K562 (cell line): ENCODE results near the gene CIAO3. TPM values are rescaled to one million over a fixed set of nuclear protein-coding genes. Genes with fewer than 3 reads are reported as not detected.

Experiments
- CEBPB ChIP-seq: fragments of 450-650 bp; IDR thresholded peaks from 2 replicates; pipeline ENCODE4 v1.6.1; 2016; ENCODE audit warnings: missing genetic modification characterization, missing compliant biosample characterization
- ERF ChIP-seq: fragments of 450-650 bp; formaldehyde crosslinking; IDR thresholded peaks from 2 replicates; pipeline ENCODE4 v1.4.0; 2020; ENCODE audit warnings: mild to moderate bottlenecking, mixed read lengths
- HOXB6 ChIP-seq: fragments of 250-450 bp; sonication (Bioruptor Pico); IDR thresholded peaks from 2 replicates; pipeline ENCODE4 v1.5.1; 2022; ENCODE audit warnings: mild to moderate bottlenecking, borderline replicate concordance
- MEF2D ChIP-seq: conservative IDR thresholded peaks from 2 replicates; pipeline ENCODE4 v1.6.1; 2016; ENCODE audit warnings: low read depth, missing genetic modification characterization, missing compliant biosample characterization
- PBX2 ChIP-seq, 2 experiments: IDR thresholded peaks in 1 of 2; conservative IDR thresholded peaks in 1 of 2; 2 replicates each; pipeline ENCODE4 v1.6.1; 2016; ENCODE audit warnings: low read depth in 2 of 2, mild to moderate bottlenecking in 1 of 2, missing compliant biosample characterization in 1 of 2, missing genetic modification characterization in 1 of 2, moderate library complexity in 1 of 2
- POLR3G ChIP-seq: IDR thresholded peaks from 2 replicates; pipeline ENCODE4 v1.6.1; 2011; ENCODE audit not compliant: insufficient read length, insufficient replicate concordance; ENCODE audit errors: extremely low read depth
- RFX1 ChIP-seq: fragments of 450-650 bp; IDR thresholded peaks from 2 replicates; pipeline ENCODE4 v1.6.1; 2016; ENCODE audit warnings: mild to moderate bottlenecking, moderate library complexity
- SP1 ChIP-seq: sonication (generic); formaldehyde crosslinking; IDR thresholded peaks from 2 replicates; pipeline ENCODE4 v1.8.1; 2022; ENCODE audit warnings: mild to moderate bottlenecking, missing genetic modification reagents
- SREBF2 ChIP-seq: sonication (generic); formaldehyde crosslinking; IDR thresholded peaks from 2 replicates; pipeline ENCODE4 v1.4.0; 2020; ENCODE audit warnings: mild to moderate bottlenecking, missing genetic modification reagents
- TRIM24 ChIP-seq, 2 experiments: fragments of 450-650 bp; IDR thresholded peaks; 2 replicates each; pipeline ENCODE4 v1.6.1; 2016
- VEZF1 ChIP-seq: fragments of 200-800 bp; sonication (Bioruptor generic); IDR thresholded peaks from 2 replicates; pipeline ENCODE4 v1.6.1; 2017; ENCODE audit warnings: missing genetic modification characterization, missing compliant biosample characterization
- ZBTB7A ChIP-seq: IDR thresholded peaks from 2 replicates; pipeline ENCODE4 v1.6.1; 2011; ENCODE audit warnings: low read depth, mild to moderate bottlenecking, low read length, moderate library complexity, borderline replicate concordance; ENCODE audit not compliant: control insufficient read depth
- ZKSCAN1 ChIP-seq: fragments of 150-350 bp; IDR thresholded peaks from 2 replicates; pipeline ENCODE4 v1.6.1; 2016; ENCODE audit warnings: low read depth, low read length
- ZNF24 ChIP-seq: fragments of 450-650 bp; IDR thresholded peaks from 2 replicates; pipeline ENCODE4 v1.6.1; 2016
- ZNF717 ChIP-seq: fragments of 250-450 bp; sonication (Bioruptor Pico); IDR thresholded peaks from 2 replicates; pipeline ENCODE4 v1.5.0; 2021
- polyA plus RNA-seq, 8 experiments: library from polyadenylated mRNA; depleted of rRNA in 4 of 8; stranded (reverse) in 5 of 8; unstranded in 3 of 8; fragments of >200 nt; fragmentation: Nextera tagmentation in 2 of 8; fragmentation: Illumina TruSeq in 1 of 8; extraction: Ambion mirVana in 2 of 8; extraction: Trizol in 1 of 8; gene quantifications; 2 replicates each; pipeline versions ENCODE4 v1.2.1 to v1.2.3, GENCODE V29; 2011 to 2014; ENCODE audit warnings: inconsistent platforms in 1 of 8, missing spikeins in 1 of 8
- total RNA-seq, 7 experiments: library from RNA; depleted of rRNA in 6 of 7; stranded (reverse); fragments of >200 nt in 6 of 7; fragmentation: Illumina TruSeq in 2 of 7; extraction: Trizol in 2 of 7; gene quantifications; 2 replicates each; pipeline versions ENCODE4 v1.2.1 to v1.2.3, GENCODE V29; 2011 to 2021; ENCODE audit warnings: low replicate concordance in 1 of 7
- TF ChIP-seq, protein P1 (sequence below): fragments of 250-450 bp; sonication (Bioruptor Pico); IDR thresholded peaks from 2 replicates; pipeline ENCODE4 v1.5.1; 2021; ENCODE audit warnings: mild to moderate bottlenecking
- TF ChIP-seq, protein P2 (sequence below): IDR thresholded peaks from 3 replicates; pipeline ENCODE4 v1.6.1; 2011; ENCODE audit warnings: borderline replicate concordance, mild to moderate bottlenecking; ENCODE audit not compliant: insufficient read length, insufficient read depth
- TF ChIP-seq, protein P3 (sequence below): sonication (generic); formaldehyde crosslinking; IDR thresholded peaks from 2 replicates; pipeline ENCODE4 v1.8.0; 2022; ENCODE audit warnings: missing genetic modification reagents, mild to moderate bottlenecking, borderline replicate concordance

CIAO3 gene
- total and polyA plus RNA-seq, 9 of the 15 experiments (the other 6 are each of a cell fraction or from before 2014, with no cell fraction given) = 2.2 to 35.6 (median 18.7) TPM

- TF ChIP-seq, protein P1, sequence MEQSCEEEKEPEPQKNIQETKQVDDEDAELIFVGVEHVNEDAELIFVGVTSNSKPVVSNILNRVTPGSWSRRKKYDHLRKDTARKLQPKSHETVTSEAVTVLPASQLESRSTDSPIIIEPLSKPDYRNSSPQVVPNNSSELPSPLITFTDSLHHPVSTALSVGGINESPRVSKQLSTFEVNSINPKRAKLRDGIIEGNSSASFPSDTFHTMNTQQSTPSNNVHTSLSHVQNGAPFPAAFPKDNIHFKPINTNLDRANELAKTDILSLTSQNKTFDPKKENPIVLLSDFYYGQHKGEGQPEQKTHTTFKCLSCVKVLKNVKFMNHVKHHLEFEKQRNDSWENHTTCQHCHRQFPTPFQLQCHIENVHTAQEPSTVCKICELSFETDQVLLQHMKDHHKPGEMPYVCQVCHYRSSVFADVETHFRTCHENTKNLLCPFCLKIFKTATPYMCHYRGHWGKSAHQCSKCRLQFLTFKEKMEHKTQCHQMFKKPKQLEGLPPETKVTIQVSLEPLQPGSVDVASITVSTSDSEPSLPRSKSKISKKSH (CRISPR knock-in tag) = no peak
- TF ChIP-seq CEBPB (tag) (no peak), RFX1 (no peak), ERF (CRISPR knock-in tag) (no peak), ZKSCAN1 (no peak), MEF2D (tag) (no peak), SREBF2 (no peak), ZBTB7A (peak; percentile 54; the same call in 1 of the 2 replicates), ZNF24 (no peak), ZNF717 (CRISPR knock-in tag) (no peak), POLR3G (no peak), VEZF1 (peak; percentile 77), PBX2 (CRISPR knock-in tag; IDR thresholded peaks at IDR 0.05; ENCODE audit: low read depth) (no peak), PBX2 (tag; conservative IDR thresholded peaks at IDR 0.05; ENCODE audit: low read depth) (no peak), TRIM24 (IDR thresholded peaks at IDR 0.05) (no peak), HOXB6 (CRISPR knock-in tag) (no peak), SP1 (CRISPR knock-in tag) (peak; percentile 27; the same call in 1 of the 2 replicates)
- TF ChIP-seq, protein P2, sequence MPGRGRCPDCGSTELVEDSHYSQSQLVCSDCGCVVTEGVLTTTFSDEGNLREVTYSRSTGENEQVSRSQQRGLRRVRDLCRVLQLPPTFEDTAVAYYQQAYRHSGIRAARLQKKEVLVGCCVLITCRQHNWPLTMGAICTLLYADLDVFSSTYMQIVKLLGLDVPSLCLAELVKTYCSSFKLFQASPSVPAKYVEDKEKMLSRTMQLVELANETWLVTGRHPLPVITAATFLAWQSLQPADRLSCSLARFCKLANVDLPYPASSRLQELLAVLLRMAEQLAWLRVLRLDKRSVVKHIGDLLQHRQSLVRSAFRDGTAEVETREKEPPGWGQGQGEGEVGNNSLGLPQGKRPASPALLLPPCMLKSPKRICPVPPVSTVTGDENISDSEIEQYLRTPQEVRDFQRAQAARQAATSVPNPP = no peak
- TF ChIP-seq, protein P3, sequence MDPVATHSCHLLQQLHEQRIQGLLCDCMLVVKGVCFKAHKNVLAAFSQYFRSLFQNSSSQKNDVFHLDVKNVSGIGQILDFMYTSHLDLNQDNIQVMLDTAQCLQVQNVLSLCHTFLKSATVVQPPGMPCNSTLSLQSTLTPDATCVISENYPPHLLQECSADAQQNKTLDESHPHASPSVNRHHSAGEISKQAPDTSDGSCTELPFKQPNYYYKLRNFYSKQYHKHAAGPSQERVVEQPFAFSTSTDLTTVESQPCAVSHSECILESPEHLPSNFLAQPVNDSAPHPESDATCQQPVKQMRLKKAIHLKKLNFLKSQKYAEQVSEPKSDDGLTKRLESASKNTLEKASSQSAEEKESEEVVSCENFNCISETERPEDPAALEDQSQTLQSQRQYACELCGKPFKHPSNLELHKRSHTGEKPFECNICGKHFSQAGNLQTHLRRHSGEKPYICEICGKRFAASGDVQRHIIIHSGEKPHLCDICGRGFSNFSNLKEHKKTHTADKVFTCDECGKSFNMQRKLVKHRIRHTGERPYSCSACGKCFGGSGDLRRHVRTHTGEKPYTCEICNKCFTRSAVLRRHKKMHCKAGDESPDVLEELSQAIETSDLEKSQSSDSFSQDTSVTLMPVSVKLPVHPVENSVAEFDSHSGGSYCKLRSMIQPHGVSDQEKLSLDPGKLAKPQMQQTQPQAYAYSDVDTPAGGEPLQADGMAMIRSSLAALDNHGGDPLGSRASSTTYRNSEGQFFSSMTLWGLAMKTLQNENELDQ (CRISPR knock-in tag) = no peak
These were observed 12.5 kb downstream of the CIAO3 start (continued) for GRCh38 chr16:728131-728889.
